ENCODE measurements around the gene TTC1.
A peak's percentile ranks its signal among the peaks of the same experiment; 100 is the strongest.

TTC1 gene

GRCh38 chr5:160090059-160090458 is 81.1 kb downstream of the TTC1 start:
- Histone ChIP-seq H3K9me3 (ENCODE audit: insufficient read depth, low read length) (no peaks in the 10 kb centered on the region), H3K36me3 (replicated peaks; ENCODE audit: low read depth, low read length) (peaks cover 18% of the 10 kb centered on the region), H3K4me2 (ENCODE audit: low read length) (no peak overlapping the region), H3K27me3 (ENCODE audit: low read depth, low read length) (no peaks in the 10 kb centered on the region), H2AFZ (ENCODE audit: low read depth, low read length) (no peak overlapping the region), H3K4me1 (ENCODE audit: low read length) (peaks cover 39% of the 10 kb centered on the region), H3K79me2 (ENCODE audit: low read length) (no peaks in the 10 kb centered on the region), H4K20me1 (ENCODE audit: insufficient read depth, low read length) (peaks cover 13% of the 10 kb centered on the region), H3K4me3 (ENCODE audit: low read length) (no peak overlapping the region), H3K27ac (ENCODE audit: low read length) (no peak overlapping the region), H3K9ac (ENCODE audit: low read length) (no peak overlapping the region)
- no peak for TF ChIP-seq EZH2phosphoT487 (IDR thresholded peaks at IDR 0.05; ENCODE audit: low read depth)
- TF ChIP-seq CTCF (IDR thresholded peaks at IDR 0.05; ENCODE audit: low read depth, low read length) = no peak

GRCh38 chr5:160092514-160092913 is 83.6 kb downstream of the TTC1 start:
- H3K4me1 ChIP-seq (ENCODE audit: low read length) = peaks cover 39% of the 10 kb centered on the region
- H3K4me3 ChIP-seq (ENCODE audit: low read length) = peak overlapping the region; percentile 57
- no peaks in the 10 kb centered on the region for H3K27me3 ChIP-seq (ENCODE audit: low read depth, low read length)
- no peak overlapping the region for H3K9ac ChIP-seq (ENCODE audit: low read length)
- H3K27ac ChIP-seq (ENCODE audit: low read length) = peak overlapping the region; percentile 63
- TF ChIP-seq CTCF (IDR thresholded peaks at IDR 0.05; ENCODE audit: low read depth, low read length) (no peak), EZH2phosphoT487 (IDR thresholded peaks at IDR 0.05; ENCODE audit: low read depth) (no peak)
- H2AFZ ChIP-seq (ENCODE audit: low read depth, low read length) = no peak overlapping the region
- no peaks in the 10 kb centered on the region for H3K79me2 ChIP-seq (ENCODE audit: low read length)
- H4K20me1 ChIP-seq (ENCODE audit: insufficient read depth, low read length) = peaks cover 13% of the 10 kb centered on the region
- no peaks in the 10 kb centered on the region for H3K9me3 ChIP-seq (ENCODE audit: insufficient read depth, low read length)
- H3K4me2 ChIP-seq (ENCODE audit: low read length) = peak overlapping the region; percentile 76
- peaks cover 18% of the 10 kb centered on the region for H3K36me3 ChIP-seq (replicated peaks; ENCODE audit: low read depth, low read length)

GRCh38 chr5:160092960-160093707 is 84.2 kb downstream of the TTC1 start:
- no peaks in the 10 kb centered on the region for H3K9me3 ChIP-seq (ENCODE audit: insufficient read depth, low read length)
- H4K20me1 ChIP-seq (ENCODE audit: insufficient read depth, low read length) = peaks cover 13% of the 10 kb centered on the region
- H3K4me1 ChIP-seq (ENCODE audit: low read length) = peaks cover 44% of the 10 kb centered on the region
- H3K36me3 ChIP-seq (replicated peaks; ENCODE audit: low read depth, low read length) = peaks cover 18% of the 10 kb centered on the region
- H3K9ac ChIP-seq (ENCODE audit: low read length) = peak overlapping the region; percentile 26; the same call in 1 of the 2 replicates
- no peaks in the 10 kb centered on the region for H3K27me3 ChIP-seq (ENCODE audit: low read depth, low read length)
- peak overlapping the region; percentile 57 for H3K4me3 ChIP-seq (ENCODE audit: low read length)
- H2AFZ ChIP-seq (ENCODE audit: low read depth, low read length) = no peak overlapping the region
- H3K79me2 ChIP-seq (ENCODE audit: low read length) = no peaks in the 10 kb centered on the region
- TF ChIP-seq EZH2phosphoT487 (IDR thresholded peaks at IDR 0.05; ENCODE audit: low read depth) (no peak), CTCF (IDR thresholded peaks at IDR 0.05; ENCODE audit: low read depth, low read length) (no peak)
- peak overlapping the region; percentile 76 for H3K4me2 ChIP-seq (ENCODE audit: low read length)
- H3K27ac ChIP-seq (ENCODE audit: low read length) = peak overlapping the region; percentile 63

DNA sequence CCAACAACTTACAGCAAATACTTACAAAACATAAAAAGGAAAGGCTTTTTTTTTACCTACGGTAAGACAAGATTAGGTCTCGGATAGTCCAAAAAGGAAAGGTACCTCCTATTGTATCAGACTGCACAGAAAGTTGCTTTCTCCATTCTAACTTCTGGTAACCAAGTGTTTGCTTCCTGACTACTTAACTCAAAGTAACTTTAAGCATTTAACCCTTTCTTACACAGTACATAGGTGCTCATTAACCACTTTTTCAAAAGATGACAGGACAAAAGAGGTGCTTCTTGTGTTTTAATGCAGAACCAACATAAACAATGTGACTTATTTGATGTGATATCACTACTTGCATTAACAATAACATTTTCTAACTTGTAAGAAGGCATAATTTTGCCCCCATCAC is 87.2 kb downstream of the TTC1 start:
- H3K9me3 ChIP-seq (ENCODE audit: insufficient read depth, low read length) = no peaks in the 10 kb centered on the region
- H2AFZ ChIP-seq (ENCODE audit: low read depth, low read length) = no peak overlapping the region
- no peak overlapping the region for H3K4me2 ChIP-seq (ENCODE audit: low read length)
- TF ChIP-seq CTCF (IDR thresholded peaks at IDR 0.05; ENCODE audit: low read depth, low read length) (no peak), EZH2phosphoT487 (IDR thresholded peaks at IDR 0.05; ENCODE audit: low read depth) (no peak)
- H3K79me2 ChIP-seq (ENCODE audit: low read length) = no peaks in the 10 kb centered on the region
- no peak overlapping the region for H3K27ac ChIP-seq (ENCODE audit: low read length)
- H3K4me3 ChIP-seq (ENCODE audit: low read length) = no peak overlapping the region
- H3K36me3 ChIP-seq (replicated peaks; ENCODE audit: low read depth, low read length) = peaks cover 20% of the 10 kb centered on the region
- no peak overlapping the region for H3K9ac ChIP-seq (ENCODE audit: low read length)
- peaks cover 16% of the 10 kb centered on the region for H4K20me1 ChIP-seq (ENCODE audit: insufficient read depth, low read length)
- H3K4me1 ChIP-seq (ENCODE audit: low read length) = peaks cover 36% of the 10 kb centered on the region
- H3K27me3 ChIP-seq (ENCODE audit: low read depth, low read length) = no peaks in the 10 kb centered on the region
